ENCODE data around the gene RHBDL1. TPM values are rescaled to one million over a fixed set of nuclear protein-coding genes. Genes with fewer than 3 reads are reported as not detected.

RHBDL1 gene
- total RNA-seq, 4 donors from 2014 or later = 0.38 to 1.1 (median 0.57) TPM; not detected in 1

DNA sequence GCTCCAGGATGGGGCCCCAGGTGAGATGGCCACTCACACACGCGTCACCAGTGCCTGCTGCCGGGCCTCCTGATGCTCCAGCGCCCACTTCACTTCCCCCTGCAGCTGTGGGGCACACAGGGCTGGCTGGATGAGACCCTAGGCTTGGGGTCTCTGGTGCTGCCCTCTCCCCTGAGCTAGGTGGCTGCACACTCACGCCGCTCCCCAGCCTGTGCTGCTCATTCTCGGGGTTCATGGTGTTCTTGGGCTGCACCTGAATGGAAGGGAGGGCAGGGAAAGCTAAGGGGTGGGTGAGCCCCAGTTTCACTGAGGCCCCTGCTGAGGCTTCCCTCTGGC, 49.5 kb downstream of the RHBDL1 start:
- Histone ChIP-seq H3K4me3 (no peak overlapping the region), H3K9me3 (no peaks in the 10 kb centered on the region), H3K36me3 (no peaks in the 10 kb centered on the region), H3K27me3 (peaks cover 0 to 49% (median 1%) of the 10 kb centered on the region in 4 donors), H3K4me1 (peaks cover 37 to 59% (median 43%) of the 10 kb centered on the region in 3 donors), H3K27ac (no peak overlapping the region)
- intact Hi-C loops (cut with DNase I) = no loop called here
- TF ChIP-seq POLR2A (IDR thresholded peaks at IDR 0.05) = no peak
- TF ChIP-seq, protein P1, sequence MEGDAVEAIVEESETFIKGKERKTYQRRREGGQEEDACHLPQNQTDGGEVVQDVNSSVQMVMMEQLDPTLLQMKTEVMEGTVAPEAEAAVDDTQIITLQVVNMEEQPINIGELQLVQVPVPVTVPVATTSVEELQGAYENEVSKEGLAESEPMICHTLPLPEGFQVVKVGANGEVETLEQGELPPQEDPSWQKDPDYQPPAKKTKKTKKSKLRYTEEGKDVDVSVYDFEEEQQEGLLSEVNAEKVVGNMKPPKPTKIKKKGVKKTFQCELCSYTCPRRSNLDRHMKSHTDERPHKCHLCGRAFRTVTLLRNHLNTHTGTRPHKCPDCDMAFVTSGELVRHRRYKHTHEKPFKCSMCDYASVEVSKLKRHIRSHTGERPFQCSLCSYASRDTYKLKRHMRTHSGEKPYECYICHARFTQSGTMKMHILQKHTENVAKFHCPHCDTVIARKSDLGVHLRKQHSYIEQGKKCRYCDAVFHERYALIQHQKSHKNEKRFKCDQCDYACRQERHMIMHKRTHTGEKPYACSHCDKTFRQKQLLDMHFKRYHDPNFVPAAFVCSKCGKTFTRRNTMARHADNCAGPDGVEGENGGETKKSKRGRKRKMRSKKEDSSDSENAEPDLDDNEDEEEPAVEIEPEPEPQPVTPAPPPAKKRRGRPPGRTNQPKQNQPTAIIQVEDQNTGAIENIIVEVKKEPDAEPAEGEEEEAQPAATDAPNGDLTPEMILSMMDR (IDR thresholded peaks at IDR 0.05) = no peak
- DNase-seq = no peak
- WGBS, 2 donors = 64 to 68% methylated on average over 5 to 6 of the region's 7 CpGs

DNA sequence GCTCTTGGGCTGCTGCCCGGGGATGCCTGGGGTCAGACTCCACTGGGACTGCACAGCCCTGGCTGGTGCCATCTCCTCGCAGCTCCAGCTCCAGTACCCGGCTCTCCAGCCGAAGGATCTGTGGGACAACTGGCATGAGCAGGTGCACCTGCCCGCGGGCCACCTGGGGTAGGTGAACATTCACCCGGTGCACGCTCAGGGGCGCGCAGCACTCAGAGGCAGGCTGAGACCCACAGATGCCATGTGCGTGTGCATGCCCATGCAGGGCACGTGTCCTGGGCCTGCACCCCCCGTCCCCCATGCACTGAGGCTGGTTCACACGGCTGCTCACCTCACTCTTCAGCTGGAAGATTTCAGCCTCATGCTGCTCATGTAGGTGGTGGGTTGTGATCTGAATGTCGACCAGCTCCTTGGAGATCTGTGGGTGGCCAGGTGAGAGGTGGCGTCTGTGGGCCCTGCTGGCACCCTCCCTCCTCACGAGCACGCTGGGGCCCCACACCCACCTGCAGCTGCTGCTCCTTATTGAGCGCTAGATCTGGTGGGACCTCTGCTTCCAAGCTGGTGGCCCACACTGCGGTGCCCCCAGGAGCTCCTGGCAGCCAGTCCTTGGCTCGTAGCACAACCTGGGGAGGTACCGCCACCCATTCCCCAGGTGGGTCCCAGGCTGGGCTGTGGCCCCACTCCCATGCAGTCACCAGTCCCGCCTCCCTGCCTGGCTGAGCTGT, 50.2 kb downstream of the RHBDL1 start:
- intact Hi-C loops (cut with DNase I) = no loop called here
- H3K27ac ChIP-seq = no peak overlapping the region
- H3K4me3 ChIP-seq = no peak overlapping the region
- H3K36me3 ChIP-seq = peaks cover 0 to 5% (median 4%) of the 10 kb centered on the region in 3 donors
- peaks cover 31 to 53% (median 37%) of the 10 kb centered on the region in 3 donors for H3K4me1 ChIP-seq
- DNase-seq = no peak
- WGBS, 2 donors = 50% methylated on average over 5 of the region's 23 CpGs; no CpG with 5 or more reads in 1 of the 2 donors
- TF ChIP-seq POLR2A (IDR thresholded peaks at IDR 0.05) = no peak
- TF ChIP-seq, protein P1 (IDR thresholded peaks at IDR 0.05) = no peak
- H3K27me3 ChIP-seq = peaks cover 0 to 49% (median 1%) of the 10 kb centered on the region in 4 donors
- no peaks in the 10 kb centered on the region for H3K9me3 ChIP-seq

DNA sequence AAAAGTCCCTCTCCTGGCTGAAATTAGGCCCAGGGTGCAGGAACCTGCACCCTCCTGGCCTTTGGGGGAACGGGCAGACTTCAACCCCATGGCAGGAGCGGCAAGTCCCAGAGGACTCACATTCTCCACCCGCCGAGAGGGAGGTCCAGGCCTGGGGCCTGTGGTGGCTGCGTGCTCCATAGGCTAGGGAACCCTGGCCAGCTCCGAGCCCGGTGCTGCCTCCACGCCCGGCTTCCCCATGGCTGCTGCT, 50.6 kb downstream of the RHBDL1 start:
- peak overlapping the region in 2 of 4 donors; percentile 54 to 67 for H3K4me3 ChIP-seq
- no peak for DNase-seq
- H3K36me3 ChIP-seq = peaks cover 0 to 10% (median 7%) of the 10 kb centered on the region in 3 donors
- TF ChIP-seq, protein P1 (IDR thresholded peaks at IDR 0.05) = no peak
- TF ChIP-seq POLR2A (IDR thresholded peaks at IDR 0.05) = no peak
- H3K27me3 ChIP-seq = peaks cover 0 to 49% (median 1%) of the 10 kb centered on the region in 4 donors
- no peak overlapping the region for H3K27ac ChIP-seq
- peaks cover 31 to 50% (median 36%) of the 10 kb centered on the region in 3 donors for H3K4me1 ChIP-seq
- WGBS, 2 donors = no CpG with 5 or more reads among the region's 9 CpGs
- no peaks in the 10 kb centered on the region for H3K9me3 ChIP-seq
- intact Hi-C loops (cut with DNase I) = no loop called here

DNA sequence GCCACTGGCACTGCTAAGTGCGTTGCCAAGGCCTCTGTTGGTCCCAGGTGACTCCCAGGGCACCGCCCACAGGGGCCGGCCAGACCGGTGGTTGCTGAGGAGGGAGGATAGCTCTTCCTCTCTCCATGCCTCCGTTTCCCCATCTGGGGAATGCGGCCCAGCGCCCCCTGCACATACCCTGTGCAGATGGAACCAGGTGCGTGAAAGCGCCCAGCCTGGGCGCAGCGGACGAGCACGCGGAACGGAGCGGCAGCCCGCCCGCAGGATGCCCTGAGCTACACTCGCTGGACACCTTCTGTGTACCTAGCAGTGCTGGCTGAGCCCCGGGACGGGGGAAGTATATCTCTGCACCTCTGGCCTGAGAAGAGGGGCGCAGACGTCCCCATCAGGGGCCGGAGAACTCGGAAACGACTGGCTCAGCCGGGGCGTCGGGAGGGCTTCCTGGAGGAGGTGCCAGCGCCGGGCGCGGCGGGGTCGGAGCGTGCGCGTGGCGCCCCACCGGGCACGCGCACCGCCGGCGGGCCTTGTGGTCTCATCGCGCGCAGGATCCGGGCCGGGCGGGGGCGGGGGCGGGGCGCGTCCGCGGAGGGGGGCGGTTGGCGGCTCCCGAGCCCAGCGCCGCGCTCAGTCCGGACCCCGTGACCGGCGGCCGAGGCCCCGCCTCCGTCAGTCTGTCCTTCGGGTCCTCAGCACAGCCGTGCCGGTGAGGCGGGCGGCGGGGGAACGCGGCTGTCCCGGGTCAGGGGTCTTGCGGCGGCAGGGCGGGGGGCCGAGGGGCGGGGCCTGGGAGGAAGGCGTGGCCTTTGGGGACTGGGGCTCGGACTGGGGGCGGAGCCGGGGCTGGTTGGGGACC, 51.2 kb downstream of the RHBDL1 start, which contains the start of the genes CCDC78 and HAGHL:
Gene CCDC78 (minus strand): TSS at position 6 of the 853 bp plus-strand sequence. CDS start 76 bp downstream, outside the sequence.
Gene HAGHL (plus strand): TSS at position 669 of the 853 bp plus-strand sequence. CDS start 404 bp downstream, outside the sequence.
- intact Hi-C loops (cut with DNase I) = no loop called here
- TF ChIP-seq, protein P1 (IDR thresholded peaks at IDR 0.05) = no peak
- TF ChIP-seq POLR2A (IDR thresholded peaks at IDR 0.05) = no peak
- Histone ChIP-seq H3K9me3 (no peaks in the 10 kb centered on the region), H3K36me3 (peaks cover 0 to 15% (median 7%) of the 10 kb centered on the region in 3 donors), H3K27me3 (peaks cover 0 to 49% (median 1%) of the 10 kb centered on the region in 4 donors), H3K4me1 (peaks cover 28 to 44% (median 33%) of the 10 kb centered on the region in 3 donors), H3K4me3 (peak within 1 kb of the TSS; percentile 25 to 67 (median 48)), H3K27ac (peak within 1 kb of the TSS in 3 of 4 donors; percentile 0 to 53 (median 48))
- 0% methylated on average over 4 to 9 of the region's 88 CpGs for WGBS, 2 donors
- no peak for DNase-seq

All from esophagus squamous epithelium (tissue), 5 donors.